C1 segment of cervical spinal cord (tissue), 14 donors: Measurements from ENCODE around the gene ISOC2.
"Not testable (repeated sequence)": the region's sequence is repeated elsewhere in the genome, so short reads cannot be mapped to it uniquely, and the experiment has no call there.

Experiments used
- DNase-seq, 14 donors: peaks; one replicate each; lab custom pipeline; 2025; lab: John Stamatoyannopoulos, UW

The ISOC2 gene

GRCh38 chr19:55460670-55461258 is 678 bp downstream of the ISOC2 start:
- DNase-seq: peak in 9 of 14 donors; percentile 17 to 60 (median 37)

GRCh38 chr19:55459950-55460657 is 1.3 kb downstream of the ISOC2 start:
- DNase-seq: no peak

GRCh38 chr19:55459551-55459949 is 1.9 kb downstream of the ISOC2 start:
- no peak for DNase-seq

GRCh38 chr19:55457683-55458457 is 3.6 kb downstream of the ISOC2 start:
- no peak for DNase-seq

GRCh38 chr19:55456347-55456746 is 5.1 kb downstream of the ISOC2 start:
- DNase-seq: no peak

- no peak for DNase-seq
These were observed 5.7 kb downstream of the ISOC2 start for GRCh38 chr19:55455576-55456235.

GRCh38 chr19:55454787-55455243 is 6.6 kb downstream of the ISOC2 start:
- DNase-seq: peak in 10 of 14 donors; percentile 6 to 58 (median 30)

- no peak for DNase-seq
These were observed 7.8 kb downstream of the ISOC2 start for GRCh38 chr19:55453511-55454260.

GRCh38 chr19:55452749-55453346 is 8.6 kb downstream of the ISOC2 start:
- peak in 13 of 14 donors; percentile 49 to 92 (median 85) for DNase-seq

- peak in 6 of 14 donors; percentile 6 to 45 (median 20) for DNase-seq
These were observed 9.3 kb downstream of the ISOC2 start for GRCh38 chr19:55451965-55452748.

- DNase-seq: peak in 1 of 14 donors; percentile 27
These were observed 10.1 kb downstream of the ISOC2 start for GRCh38 chr19:55451163-55451964.

- DNase-seq: no peak
These were observed 12.0 kb downstream of the ISOC2 start for GRCh38 chr19:55449469-55449868.

- not testable (repeated sequence) for DNase-seq
These were observed 13.3 kb downstream of the ISOC2 start for GRCh38 chr19:55448175-55448490.

- DNase-seq: peak in 12 of 14 donors; percentile 16 to 66 (median 38)
These were observed 13.8 kb downstream of the ISOC2 start for GRCh38 chr19:55447421-55448174.

GRCh38 chr19:55446060-55446459 is 15.4 kb downstream of the ISOC2 start:
- no peak for DNase-seq

- no peak for DNase-seq
These were observed 16.8 kb downstream of the ISOC2 start for GRCh38 chr19:55444646-55445045.

GRCh38 chr19:55443824-55444480 is 17.5 kb downstream of the ISOC2 start:
- DNase-seq: no peak
